Renal cortex interstitium (tissue), 11 donors: ENCODE data around the gene AMOTL2. TPM values are rescaled to one million over a fixed set of nuclear protein-coding genes. Genes with fewer than 3 reads are reported as not detected.

Source experiments
- DNase-seq, 11 donors: peaks; one replicate each; pipeline ENCODE4 v3.0.0-alpha.2; 2013; ENCODE audit warnings: low read depth in 9 of 11, low spot score in 4 of 11; ENCODE audit errors: extremely low read depth in 1 of 11
- polyA plus RNA-seq, 3 donors: library from polyadenylated mRNA; unstranded; fragments of 120-200 nt; gene quantifications; one replicate each; pipeline ENCODE4 v1.2.1, GENCODE V29; 2013; ENCODE audit not compliant: insufficient read length in 3 of 3

Gene AMOTL2
- polyA plus RNA-seq, 3 donors, result 79.8 to 100 (median 87.0) TPM

GRCh38 chr3:134361162-134361835, 12.9 kb downstream of the AMOTL2 start:
- no peak for DNase-seq

- no peak for DNase-seq
Measured at GRCh38 chr3:134360046-134360445, 14.2 kb downstream of the AMOTL2 start.

GRCh38 chr3:134359121-134360010, 14.9 kb downstream of the AMOTL2 start:
- DNase-seq, result no peak

- peak in 9 of 11 donors; percentile 64 to 93 (median 84) for DNase-seq
Measured at GRCh38 chr3:134357914-134358811, 16.1 kb downstream of the AMOTL2 start.

- DNase-seq, result no peak
Measured at GRCh38 chr3:134357261-134357913, 16.9 kb downstream of the AMOTL2 start.

- DNase-seq, result no peak
Measured at GRCh38 chr3:134356411-134357040, 17.7 kb downstream of the AMOTL2 start.

GRCh38 chr3:134355416-134355815, 18.8 kb downstream of the AMOTL2 start:
- DNase-seq, result no peak

GRCh38 chr3:134354612-134355251, 19.5 kb downstream of the AMOTL2 start:
- DNase-seq, result no peak

- no peak for DNase-seq
Measured at GRCh38 chr3:134353831-134354611, 20.2 kb downstream of the AMOTL2 start.

GRCh38 chr3:134353171-134353825, 20.9 kb downstream of the AMOTL2 start:
- no peak for DNase-seq

GRCh38 chr3:134352031-134352671, 22.1 kb downstream of the AMOTL2 start:
- no peak for DNase-seq

- DNase-seq, result no peak
Measured at GRCh38 chr3:134351427-134351826, 22.8 kb downstream of the AMOTL2 start.

- no peak for DNase-seq
Measured at GRCh38 chr3:134350861-134351311, 23.4 kb downstream of the AMOTL2 start.

GRCh38 chr3:134350266-134350665, 24.0 kb downstream of the AMOTL2 start:
- DNase-seq, result no peak

GRCh38 chr3:134348524-134348923, 25.7 kb downstream of the AMOTL2 start:
- no peak for DNase-seq

- no peak for DNase-seq
Measured at GRCh38 chr3:134347551-134347950, 26.7 kb downstream of the AMOTL2 start.
